SK-N-MC (cell line): ENCODE measurements around the gene AMMECR1L.

Experiments used
- EZH2 ChIP-seq: fragments of 200-600 bp; sonication (generic); IDR thresholded peaks from one replicate; pipeline ENCODE4 v1.6.1; 2017; ENCODE audit warnings: antibody characterized with exemption
- POLR2AphosphoS5 ChIP-seq: IDR thresholded peaks from 2 replicates; pipeline ENCODE4 v1.6.1; 2012; ENCODE audit warnings: mild to moderate bottlenecking, low read depth, low read length, borderline replicate concordance

GRCh38 chr2:127873707-127874303 lies 12.0 kb downstream of the AMMECR1L start:
- TF ChIP-seq POLR2AphosphoS5 (no peak), EZH2 (no peak)
